ENCODE results near the gene CWC25. TPM values are rescaled to one million over a fixed set of nuclear protein-coding genes. Genes with fewer than 3 reads are reported as not detected.

CWC25 gene
- total and polyA plus RNA-seq, 2 of the 13 experiments (the other 11 are each of a cell fraction or from before 2014, with no cell fraction given) = 15.6 to 22.7 TPM

- peak; percentile 61; the same call in 1 of the 2 replicates for TF ChIP-seq TFE3 (CRISPR knock-in tag; IDR thresholded peaks at IDR 0.05)
- peak; percentile 67; the same call in 1 of the 2 replicates for TF ChIP-seq ZKSCAN8 (CRISPR knock-in tag; IDR thresholded peaks at IDR 0.05; ENCODE audit: borderline replicate concordance)
- TF ChIP-seq HDAC2 (CRISPR knock-in tag; IDR thresholded peaks at IDR 0.05) = peak; percentile 89
- TF ChIP-seq ZNF746 (CRISPR knock-in tag; IDR thresholded peaks at IDR 0.05) = no peak; the same call in 1 of the 2 replicates
- peak; percentile 54; the same call in 1 of the 2 replicates for TF ChIP-seq NR2F2 (IDR thresholded peaks at IDR 0.05; ENCODE audit: borderline replicate concordance, low read depth)
- TF ChIP-seq SRSF9 (IDR thresholded peaks at IDR 0.05; ENCODE audit: borderline replicate concordance, insufficient read depth, low read depth, low read length, poor library complexity, severe bottlenecking) = no peak
- TF ChIP-seq SMAD9 (CRISPR knock-in tag; IDR thresholded peaks at IDR 0.05) = peak; percentile 27; the same call in 1 of the 2 replicates
- no peak for TF ChIP-seq CERS6 (CRISPR knock-in tag; IDR thresholded peaks at IDR 0.05)
- TF ChIP-seq HINFP (CRISPR knock-in tag; IDR thresholded peaks at IDR 0.05; ENCODE audit: low read depth) = peak; percentile 90
- TF ChIP-seq SAFB2 (CRISPR knock-in tag; IDR thresholded peaks at IDR 0.05; ENCODE audit: borderline replicate concordance, low read depth) = 0 out of 2 replicates have a peak, but pooled peaks have one; percentile 57
- peak; percentile 51 for TF ChIP-seq RAD21 (CRISPR knock-in tag; IDR thresholded peaks at IDR 0.05)
- no peak for TF ChIP-seq JUND (CRISPR knock-in tag; IDR thresholded peaks at IDR 0.05)
- peak; percentile 53 for TF ChIP-seq RARA (CRISPR knock-in tag; IDR thresholded peaks at IDR 0.05)
- TF ChIP-seq ZNF639 (CRISPR knock-in tag; conservative IDR thresholded peaks at IDR 0.05) = peak; percentile 74; the same call in 1 of the 2 replicates
- TF ChIP-seq PCBP1 (IDR thresholded peaks at IDR 0.05; ENCODE audit: borderline replicate concordance, low read depth, low read length) = peak; percentile 81; the same call in 1 of the 2 replicates
- TF ChIP-seq THRA (CRISPR knock-in tag; IDR thresholded peaks at IDR 0.05; ENCODE audit: borderline replicate concordance) = peak; percentile 66; the same call in 1 of the 2 replicates
- 0 out of 2 replicates have a peak, but pooled peaks have one; percentile 63 for TF ChIP-seq CREBL2 (CRISPR knock-in tag; IDR thresholded peaks at IDR 0.05; ENCODE audit: borderline replicate concordance)
- TF ChIP-seq SIN3A (IDR thresholded peaks at IDR 0.05; ENCODE audit: borderline replicate concordance, low read depth, low read length) = peak; percentile 98
- TF ChIP-seq ZSCAN25 (CRISPR knock-in tag; IDR thresholded peaks at IDR 0.05) = peak; percentile 64; the same call in 1 of the 2 replicates
- TF ChIP-seq ZFP36 (IDR thresholded peaks at IDR 0.05; ENCODE audit: borderline replicate concordance, low read depth, low read length, partially characterized antibody) = no peak
- TF ChIP-seq STAT5B (CRISPR knock-in tag; IDR thresholded peaks at IDR 0.05) = no peak
- 0 out of 2 replicates have a peak, but pooled peaks have one; percentile 73 for TF ChIP-seq ETV6 (CRISPR knock-in tag; conservative IDR thresholded peaks at IDR 0.05)
Measured at GRCh38 chr17:38752308-38753070, 72.6 kb downstream of the CWC25 start, which contains the start of gene PSMB3 (continued).

Data from HepG2 (cell line).